Astrocyte (in vitro differentiated cells and primary cell): ENCODE results near the gene KRT72. TPM values are rescaled to one million over a fixed set of nuclear protein-coding genes. Genes with fewer than 3 reads are reported as not detected.

ENCODE experiments used
- DNase-seq: peaks from one replicate; pipeline ENCODE4 v3.0.0-alpha.2; 2010; ENCODE audit warnings: low read depth
- FAIRE-seq: peaks from 2 replicates; lab custom pipeline; 2011; peaks lifted over from hg19 to GRCh38; lab: Jason Lieb, UNC
- H2AFZ ChIP-seq: 2 replicates; pipeline ENCODE4 v1.6.0; 2012; ENCODE audit warnings: low read depth, low read length, inconsistent platforms
- H3K27ac ChIP-seq: 2 replicates; pipeline ENCODE4 v1.5.1; 2011; ENCODE audit warnings: low read depth, low read length, inconsistent platforms
- H3K27me3 ChIP-seq: 2 replicates; pipeline ENCODE4 v1.6.0; 2011; ENCODE audit warnings: low read length, inconsistent platforms; ENCODE audit not compliant: insufficient read depth
- H3K36me3 ChIP-seq: 2 replicates; pipeline ENCODE4 v1.5.1; 2011; ENCODE audit warnings: low read length, inconsistent platforms; ENCODE audit not compliant: insufficient read depth
- H3K4me1 ChIP-seq: 2 replicates; pipeline ENCODE4 v1.5.1; 2011; ENCODE audit warnings: low read length, inconsistent platforms; ENCODE audit not compliant: insufficient read depth
- H3K4me2 ChIP-seq: 2 replicates; pipeline ENCODE4 v1.6.0; 2012; ENCODE audit warnings: low read length, inconsistent platforms
- H3K4me3 ChIP-seq: 2 replicates; pipeline ENCODE4 v1.5.1; 2011; ENCODE audit warnings: low read depth, mild to moderate bottlenecking, low read length, inconsistent platforms; ENCODE audit not compliant: insufficient read depth
- H3K79me2 ChIP-seq: 2 replicates; pipeline ENCODE4 v1.6.0; 2012; ENCODE audit warnings: mild to moderate bottlenecking, low read length, inconsistent platforms; ENCODE audit not compliant: insufficient read depth
- H3K9ac ChIP-seq: 2 replicates; pipeline ENCODE4 v1.6.0; 2012; ENCODE audit warnings: mild to moderate bottlenecking, low read length, inconsistent platforms
- H3K9me3 ChIP-seq: 2 replicates; pipeline ENCODE4 v1.5.1; 2012; ENCODE audit warnings: low read depth, mild to moderate bottlenecking, low read length, inconsistent platforms; ENCODE audit not compliant: insufficient read depth
- H4K20me1 ChIP-seq: 2 replicates; pipeline ENCODE4 v1.6.0; 2012; ENCODE audit warnings: low read length, inconsistent platforms; ENCODE audit not compliant: insufficient read depth
- H3K27ac Mint-ChIP-seq: one replicate; pipeline ENCODE4 v1.8.0; 2021; ENCODE audit warnings: mild to moderate bottlenecking, mixed read lengths; ENCODE audit not compliant: unreplicated experiment
- H3K27me3 Mint-ChIP-seq: one replicate; pipeline ENCODE4 v1.8.0; 2021; ENCODE audit warnings: low read depth, mixed read lengths; ENCODE audit not compliant: unreplicated experiment
- H3K36me3 Mint-ChIP-seq: one replicate; pipeline ENCODE4 v1.8.0; 2021; ENCODE audit warnings: low read depth, mixed read lengths; ENCODE audit not compliant: unreplicated experiment
- H3K4me1 Mint-ChIP-seq: one replicate; pipeline ENCODE4 v1.8.0; 2021; ENCODE audit warnings: low read depth, mixed read lengths; ENCODE audit not compliant: unreplicated experiment
- H3K4me3 Mint-ChIP-seq: one replicate; pipeline ENCODE4 v1.8.0; 2021; ENCODE audit warnings: mild to moderate bottlenecking, moderate library complexity, mixed read lengths; ENCODE audit not compliant: unreplicated experiment
- H3K9me3 Mint-ChIP-seq: one replicate; pipeline ENCODE4 v1.8.0; 2021; ENCODE audit warnings: mild to moderate bottlenecking, mixed read lengths; ENCODE audit not compliant: unreplicated experiment
- EZH2 ChIP-seq: IDR thresholded peaks from 2 replicates; pipeline ENCODE4 v1.6.1; 2012; ENCODE audit warnings: mild to moderate bottlenecking, low read length, inconsistent platforms; ENCODE audit not compliant: insufficient read depth
- total RNA-seq: library from RNA; stranded (reverse); gene quantifications from 2 replicates; pipeline ENCODE4 v1.2.1, GENCODE V29; 2021
- TF ChIP-seq, protein P1 (sequence below): IDR thresholded peaks from 2 replicates; pipeline ENCODE4 v1.5.1; 2011; ENCODE audit warnings: low read depth, mild to moderate bottlenecking, inconsistent platforms, low read length, moderate library complexity; ENCODE audit not compliant: insufficient read depth

KRT72 gene
- total RNA-seq, 1 donor from 2014 or later: not detected

DNA sequence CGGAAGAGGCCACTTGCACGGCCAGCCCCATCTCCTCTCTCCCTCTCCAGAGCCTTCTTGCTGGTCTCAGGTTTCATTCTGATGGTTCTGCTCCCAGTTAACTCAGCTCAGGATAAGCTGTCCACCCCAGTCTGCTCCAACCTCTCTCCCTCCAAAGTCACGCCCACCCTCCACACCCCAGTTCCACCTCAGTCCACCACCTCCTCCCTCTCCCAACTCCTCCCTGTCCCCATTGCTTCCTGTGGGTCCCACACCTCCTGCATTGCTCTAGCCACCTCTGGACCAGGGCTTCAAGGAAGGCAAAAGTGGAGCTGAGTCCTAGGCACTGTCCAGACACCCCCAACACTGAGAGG is 61.5 kb downstream of the KRT72 start:
- peaks cover 4% of the 10 kb centered on the region for H3K27me3 ChIP-seq
- H3K9me3 Mint-ChIP-seq: peaks cover 3% of the 10 kb centered on the region
- FAIRE-seq (no peak), DNase-seq (no peak)
- no peak overlapping the region for H2AFZ ChIP-seq
- no peaks in the 10 kb centered on the region for H3K4me1 ChIP-seq
- no peaks in the 10 kb centered on the region for H3K79me2 ChIP-seq
- H3K27ac ChIP-seq: no peak overlapping the region
- peaks cover 15% of the 10 kb centered on the region for H3K27me3 Mint-ChIP-seq
- H3K9me3 ChIP-seq: no peaks in the 10 kb centered on the region
- no peak overlapping the region for H3K4me2 ChIP-seq
- peaks cover 14% of the 10 kb centered on the region for H3K4me1 Mint-ChIP-seq
- no peaks in the 10 kb centered on the region for H3K36me3 ChIP-seq
- no peak overlapping the region for H3K9ac ChIP-seq
- no peak overlapping the region for H3K4me3 ChIP-seq
- H3K27ac Mint-ChIP-seq: no peak overlapping the region
- TF ChIP-seq, protein P1, sequence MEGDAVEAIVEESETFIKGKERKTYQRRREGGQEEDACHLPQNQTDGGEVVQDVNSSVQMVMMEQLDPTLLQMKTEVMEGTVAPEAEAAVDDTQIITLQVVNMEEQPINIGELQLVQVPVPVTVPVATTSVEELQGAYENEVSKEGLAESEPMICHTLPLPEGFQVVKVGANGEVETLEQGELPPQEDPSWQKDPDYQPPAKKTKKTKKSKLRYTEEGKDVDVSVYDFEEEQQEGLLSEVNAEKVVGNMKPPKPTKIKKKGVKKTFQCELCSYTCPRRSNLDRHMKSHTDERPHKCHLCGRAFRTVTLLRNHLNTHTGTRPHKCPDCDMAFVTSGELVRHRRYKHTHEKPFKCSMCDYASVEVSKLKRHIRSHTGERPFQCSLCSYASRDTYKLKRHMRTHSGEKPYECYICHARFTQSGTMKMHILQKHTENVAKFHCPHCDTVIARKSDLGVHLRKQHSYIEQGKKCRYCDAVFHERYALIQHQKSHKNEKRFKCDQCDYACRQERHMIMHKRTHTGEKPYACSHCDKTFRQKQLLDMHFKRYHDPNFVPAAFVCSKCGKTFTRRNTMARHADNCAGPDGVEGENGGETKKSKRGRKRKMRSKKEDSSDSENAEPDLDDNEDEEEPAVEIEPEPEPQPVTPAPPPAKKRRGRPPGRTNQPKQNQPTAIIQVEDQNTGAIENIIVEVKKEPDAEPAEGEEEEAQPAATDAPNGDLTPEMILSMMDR: no peak
- no peak for TF ChIP-seq EZH2
- H3K36me3 Mint-ChIP-seq: no peaks in the 10 kb centered on the region
- H4K20me1 ChIP-seq: no peaks in the 10 kb centered on the region
- no peak overlapping the region for H3K4me3 Mint-ChIP-seq

GRCh38 chr12:52539083-52539820 is 62.0 kb downstream of the KRT72 start:
- Histone ChIP-seq H3K4me3 (no peak overlapping the region), H3K9ac (no peak overlapping the region), H3K27me3 (peaks cover 4% of the 10 kb centered on the region), H3K36me3 (no peaks in the 10 kb centered on the region), H2AFZ (no peak overlapping the region), H3K79me2 (no peaks in the 10 kb centered on the region), H3K4me2 (peak overlapping the region; percentile 25), H4K20me1 (no peaks in the 10 kb centered on the region), H3K4me1 (no peaks in the 10 kb centered on the region), H3K27ac (no peak overlapping the region), H3K9me3 (no peaks in the 10 kb centered on the region)
- Mint-ChIP-seq H3K4me1 (peaks cover 14% of the 10 kb centered on the region), H3K27me3 (peaks cover 14% of the 10 kb centered on the region), H3K36me3 (no peaks in the 10 kb centered on the region), H3K9me3 (peaks cover 3% of the 10 kb centered on the region), H3K4me3 (no peak overlapping the region), H3K27ac (no peak overlapping the region)
- DNase-seq (peak; percentile 44), FAIRE-seq (no peak)
- TF ChIP-seq, protein P1: no peak
- TF ChIP-seq EZH2: no peak

DNA sequence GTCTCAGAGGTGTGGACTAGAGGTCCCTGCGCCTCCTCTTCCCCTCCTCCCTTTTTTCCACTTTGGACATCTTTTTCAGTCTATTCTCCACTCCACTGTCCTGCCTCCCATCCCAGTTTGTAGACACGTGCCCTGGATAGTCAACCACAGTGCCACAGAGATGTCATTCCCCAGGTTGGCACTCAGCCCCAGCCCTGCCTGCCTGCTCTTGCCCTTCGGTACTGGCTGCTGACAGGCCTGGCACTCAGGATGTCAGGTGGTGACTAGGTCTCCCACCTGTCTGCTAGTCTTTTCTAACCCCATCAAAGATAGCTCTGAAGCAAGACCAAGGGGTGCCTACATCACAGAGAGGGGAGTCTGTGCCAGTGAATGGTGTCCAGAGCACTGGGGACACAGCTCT is 64.2 kb downstream of the KRT72 start:
- Histone ChIP-seq H3K9ac (no peak overlapping the region), H3K36me3 (no peaks in the 10 kb centered on the region), H3K79me2 (no peaks in the 10 kb centered on the region), H3K9me3 (no peaks in the 10 kb centered on the region), H3K4me1 (no peaks in the 10 kb centered on the region), H3K27ac (no peak overlapping the region), H3K4me2 (no peak overlapping the region), H4K20me1 (no peaks in the 10 kb centered on the region), H3K27me3 (no peaks in the 10 kb centered on the region), H3K4me3 (no peak overlapping the region), H2AFZ (no peak overlapping the region)
- peaks cover 3% of the 10 kb centered on the region for H3K9me3 Mint-ChIP-seq
- H3K4me1 Mint-ChIP-seq: peaks cover 14% of the 10 kb centered on the region
- peaks cover 14% of the 10 kb centered on the region for H3K27me3 Mint-ChIP-seq
- TF ChIP-seq, protein P1: no peak
- TF ChIP-seq EZH2: no peak
- H3K36me3 Mint-ChIP-seq: no peaks in the 10 kb centered on the region
- no peak for FAIRE-seq
- no peak overlapping the region for H3K27ac Mint-ChIP-seq
- no peak for DNase-seq
- H3K4me3 Mint-ChIP-seq: no peak overlapping the region
